ENCODE results near the gene MBD5.

MBD5 gene

DNA sequence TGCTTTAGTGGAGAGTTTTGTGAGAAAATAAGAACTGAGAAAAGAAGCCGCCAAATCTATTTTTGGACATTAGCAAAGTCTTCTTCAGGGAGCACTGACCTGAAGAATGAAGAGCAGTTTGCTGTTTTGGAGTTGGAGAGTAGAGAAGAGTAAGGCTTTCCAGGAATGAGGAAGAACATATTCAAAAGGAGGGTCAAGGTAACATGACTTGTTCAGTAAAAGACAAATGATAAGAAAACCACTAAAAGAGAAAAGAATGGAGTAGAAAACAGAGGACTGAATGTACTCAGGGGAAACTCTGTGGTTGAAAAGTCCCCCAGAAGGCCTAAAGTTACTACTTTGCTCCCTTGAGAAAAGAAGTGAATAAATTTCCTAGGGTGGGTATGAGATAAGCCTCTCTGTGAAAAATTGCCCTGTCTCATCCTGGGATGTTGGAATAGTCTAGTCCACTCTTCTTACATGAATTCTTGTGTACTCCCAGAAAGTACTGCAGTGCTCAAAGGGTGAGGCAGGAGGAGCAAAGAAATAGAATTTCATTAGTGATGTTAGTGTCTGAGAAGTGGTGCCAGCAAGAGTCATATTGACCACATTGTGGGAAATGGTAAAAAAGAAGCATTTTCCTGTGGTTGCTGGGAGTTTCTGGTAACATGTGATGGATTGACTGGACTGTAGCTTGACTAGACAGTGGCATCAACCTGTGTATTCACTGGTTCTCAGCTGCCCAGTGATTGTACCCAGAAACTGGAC is 27.8 kb downstream of the MBD5 start:
- H3K9me3 Mint-ChIP-seq: no peaks in the 10 kb centered on the region
- no peak overlapping the region for H3K27ac Mint-ChIP-seq
- H3K4me3 Mint-ChIP-seq: no peak overlapping the region
- ATAC-seq (peak; percentile 89), DNase-seq (peak in 1 of 2 donors; percentile 30)
- no peaks in the 10 kb centered on the region for H3K27me3 Mint-ChIP-seq
- peaks cover 44% of the 10 kb centered on the region for H3K4me1 Mint-ChIP-seq

DNA sequence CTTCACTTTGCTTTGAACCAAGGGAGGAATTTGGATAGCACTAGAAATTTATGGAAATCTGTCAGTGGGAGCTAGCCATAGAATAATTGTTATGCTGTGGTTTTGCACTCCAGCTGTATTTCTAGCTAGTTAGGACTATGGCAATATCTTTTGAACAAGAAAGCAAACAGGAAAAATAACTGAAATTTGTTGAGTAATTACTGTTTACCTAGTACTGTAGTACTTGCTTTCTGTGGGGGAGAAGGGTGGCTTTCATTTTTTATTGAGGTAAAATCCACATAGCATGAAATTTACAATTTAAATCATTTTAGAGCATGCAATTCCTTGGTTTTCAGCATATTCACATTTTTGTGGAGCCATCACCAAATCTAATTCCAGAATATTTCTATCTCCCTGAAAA is 28.4 kb downstream of the MBD5 start:
- no peaks in the 10 kb centered on the region for H3K9me3 Mint-ChIP-seq
- peaks cover 44% of the 10 kb centered on the region for H3K4me1 Mint-ChIP-seq
- H3K27me3 Mint-ChIP-seq: no peaks in the 10 kb centered on the region
- H3K4me3 Mint-ChIP-seq: no peak overlapping the region
- H3K27ac Mint-ChIP-seq: no peak overlapping the region
- DNase-seq: no peak
- ATAC-seq: no peak

DNA sequence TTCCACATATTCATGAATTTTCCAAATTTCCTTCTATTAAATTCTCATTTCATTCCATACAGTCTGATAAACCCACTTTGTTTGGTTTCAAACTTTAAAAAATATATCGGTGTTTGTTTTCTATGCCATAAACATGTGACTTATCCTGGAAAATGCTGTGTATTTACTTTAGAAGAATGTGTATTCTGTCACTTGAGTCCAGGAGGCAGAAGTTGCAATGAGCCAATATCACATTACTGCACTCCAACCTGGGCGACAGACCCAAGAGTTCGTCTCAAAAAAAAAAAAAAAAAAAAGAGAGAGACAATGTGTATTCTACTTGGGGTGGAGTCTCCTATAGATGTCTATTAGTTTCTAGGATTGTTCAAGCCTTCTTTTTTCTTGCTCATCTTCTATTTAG is 31.8 kb downstream of the MBD5 start:
- no peaks in the 10 kb centered on the region for H3K27me3 Mint-ChIP-seq
- no peak overlapping the region for H3K27ac Mint-ChIP-seq
- ATAC-seq (no peak), DNase-seq (no peak)
- no peak overlapping the region for H3K4me3 Mint-ChIP-seq
- peaks cover 28% of the 10 kb centered on the region for H3K4me1 Mint-ChIP-seq
- H3K9me3 Mint-ChIP-seq: no peaks in the 10 kb centered on the region

DNA sequence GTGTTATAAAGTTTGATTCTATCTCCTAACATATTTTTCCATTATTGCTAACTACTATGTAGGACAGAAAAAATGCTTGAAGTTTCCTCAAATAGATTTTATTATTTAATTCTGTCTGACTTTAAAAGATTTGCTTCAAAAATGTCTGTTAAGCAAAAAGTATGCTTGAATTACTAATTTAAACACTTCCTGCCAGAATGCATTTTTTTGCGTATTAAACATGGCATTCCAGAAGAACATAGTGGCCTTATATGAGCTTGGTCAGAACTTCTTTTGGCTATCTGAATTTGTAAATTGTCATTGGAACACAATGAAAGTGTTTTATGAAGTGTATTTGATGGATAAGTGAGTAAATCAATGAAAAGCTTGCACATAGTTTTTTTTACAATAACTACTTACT is 37.8 kb downstream of the MBD5 start:
- Mint-ChIP-seq H3K4me3 (no peak overlapping the region), H3K27me3 (no peaks in the 10 kb centered on the region), H3K4me1 (no peaks in the 10 kb centered on the region), H3K9me3 (no peaks in the 10 kb centered on the region), H3K27ac (no peak overlapping the region)
- DNase-seq (no peak), ATAC-seq (no peak)

DNA sequence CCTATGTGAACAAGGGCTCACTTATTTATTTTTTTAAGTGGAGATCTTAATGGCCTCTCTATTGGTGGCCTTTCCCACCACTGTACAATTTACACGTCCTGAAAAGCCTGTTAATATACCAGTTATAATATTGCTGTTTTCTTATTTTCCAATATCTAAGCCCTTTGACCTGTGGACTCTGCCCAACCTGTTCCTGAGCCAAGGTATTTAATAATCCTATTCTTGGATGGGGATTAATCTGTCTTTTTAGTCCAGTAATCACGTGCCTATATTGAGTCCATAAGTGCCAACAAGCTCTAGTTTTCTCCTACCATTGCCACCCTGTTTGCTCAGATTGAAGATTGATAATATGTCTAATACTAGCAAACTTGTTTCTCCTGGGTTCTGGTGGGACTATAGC is 42.7 kb downstream of the MBD5 start:
- DNase-seq (no peak), ATAC-seq (no peak)
- Mint-ChIP-seq H3K4me3 (no peak overlapping the region), H3K27ac (no peak overlapping the region), H3K4me1 (no peaks in the 10 kb centered on the region), H3K9me3 (peaks cover 0 to 4% of the 10 kb centered on the region in 2 donors), H3K27me3 (no peaks in the 10 kb centered on the region)

DNA sequence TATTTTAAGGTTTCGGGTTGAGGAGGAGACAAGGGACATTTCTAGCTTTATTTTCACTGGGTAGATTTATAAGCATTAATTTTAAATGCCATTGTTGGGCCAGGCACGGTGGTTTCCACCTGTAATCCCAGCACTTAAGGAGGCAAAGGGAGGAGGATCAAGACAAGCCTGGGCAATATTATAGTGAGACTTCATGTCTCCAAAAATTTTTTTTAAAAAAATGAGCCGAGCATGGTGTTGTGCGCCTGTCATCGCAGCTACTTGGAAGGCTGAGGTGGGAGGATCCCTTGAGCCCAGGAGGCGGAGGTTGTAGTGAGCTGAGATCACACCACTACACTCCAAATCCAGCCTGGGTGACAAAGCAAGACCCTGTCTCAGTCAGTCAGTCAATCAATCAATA is 45.0 kb downstream of the MBD5 start:
- H3K4me3 Mint-ChIP-seq: no peak overlapping the region
- DNase-seq (no peak), ATAC-seq (no peak)
- H3K4me1 Mint-ChIP-seq: peaks cover 6% of the 10 kb centered on the region
- H3K9me3 Mint-ChIP-seq: peaks cover 0 to 4% of the 10 kb centered on the region in 2 donors
- H3K27me3 Mint-ChIP-seq: no peaks in the 10 kb centered on the region
- H3K27ac Mint-ChIP-seq: no peak overlapping the region

DNA sequence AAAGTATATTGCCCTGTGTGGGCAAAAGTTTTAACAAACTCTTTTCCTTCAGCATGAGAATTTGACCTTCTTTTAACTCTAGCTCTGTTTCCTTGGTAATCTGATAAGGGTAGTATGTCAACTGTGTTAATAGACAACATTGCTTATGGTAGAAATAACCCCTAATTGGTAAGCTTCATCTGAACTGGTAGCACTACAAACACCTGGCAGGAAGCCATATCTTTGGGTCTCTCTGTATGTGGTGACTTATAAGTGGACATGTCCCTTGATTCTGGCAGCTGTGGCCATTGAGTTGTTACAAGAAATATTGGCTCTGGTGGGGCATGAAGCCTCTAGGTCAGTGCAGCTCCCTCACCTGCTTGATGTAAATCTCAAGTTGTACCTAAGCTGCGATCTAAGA is 46.9 kb downstream of the MBD5 start:
- no peak overlapping the region for H3K4me3 Mint-ChIP-seq
- no peak for ATAC-seq
- H3K27me3 Mint-ChIP-seq: no peaks in the 10 kb centered on the region
- H3K9me3 Mint-ChIP-seq: peaks cover 0 to 4% of the 10 kb centered on the region in 2 donors
- no peak overlapping the region for H3K27ac Mint-ChIP-seq
- DNase-seq: no peak
- peaks cover 6% of the 10 kb centered on the region for H3K4me1 Mint-ChIP-seq

DNA sequence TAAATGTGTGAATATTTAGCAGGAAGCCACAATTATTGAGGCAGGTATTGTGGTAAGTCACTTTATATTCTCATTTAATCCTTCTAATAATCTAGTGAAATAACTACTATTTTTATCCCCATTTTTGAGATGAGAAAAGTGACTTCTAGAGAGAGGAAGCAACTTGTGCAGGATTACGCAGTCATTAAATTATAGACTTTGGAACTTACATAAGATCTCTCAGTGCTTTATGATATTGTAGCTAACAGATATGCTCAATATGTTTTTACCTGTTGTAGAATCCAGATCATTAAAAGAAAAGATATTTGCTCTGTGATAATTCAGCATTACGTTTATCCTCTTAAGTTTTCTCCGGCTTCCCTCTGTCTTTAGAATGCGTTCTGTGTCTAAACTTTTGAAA is 50.5 kb downstream of the MBD5 start:
- ATAC-seq: no peak

DNA sequence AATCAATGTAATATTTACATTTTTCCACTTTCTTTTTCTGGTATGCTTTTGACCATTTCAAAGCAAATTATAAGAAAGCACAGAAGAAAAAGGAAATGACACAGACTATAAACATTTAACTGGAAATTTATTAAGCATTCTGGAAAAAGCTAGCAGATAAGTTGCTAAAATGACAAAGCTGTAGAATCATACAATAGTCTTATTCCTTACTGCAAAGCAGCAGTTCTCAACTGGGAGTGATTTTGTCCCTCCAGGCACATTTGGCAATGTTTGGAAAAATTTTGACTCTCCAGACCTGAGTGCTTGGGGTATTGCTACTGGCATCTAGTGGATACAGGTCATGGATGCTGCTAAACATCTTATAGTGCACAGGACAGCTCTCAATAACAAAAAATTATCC is 75.1 kb downstream of the MBD5 start:
- Mint-ChIP-seq H3K9me3 (peaks cover 10 to 13% of the 10 kb centered on the region in 2 donors), H3K27ac (no peak overlapping the region), H3K27me3 (no peaks in the 10 kb centered on the region), H3K4me1 (peaks cover 10% of the 10 kb centered on the region), H3K4me3 (no peak overlapping the region)
- DNase-seq (no peak), ATAC-seq (no peak)

More for the DNA sequence above, 50.5 kb downstream of the MBD5 start:
- H3K4me3 Mint-ChIP-seq: no peak overlapping the region
- no peak overlapping the region for H3K27ac Mint-ChIP-seq
- H3K4me1 Mint-ChIP-seq: peaks cover 6% of the 10 kb centered on the region
- H3K9me3 Mint-ChIP-seq: no peaks in the 10 kb centered on the region
- H3K27me3 Mint-ChIP-seq: no peaks in the 10 kb centered on the region
- DNase-seq: no peak

DNA sequence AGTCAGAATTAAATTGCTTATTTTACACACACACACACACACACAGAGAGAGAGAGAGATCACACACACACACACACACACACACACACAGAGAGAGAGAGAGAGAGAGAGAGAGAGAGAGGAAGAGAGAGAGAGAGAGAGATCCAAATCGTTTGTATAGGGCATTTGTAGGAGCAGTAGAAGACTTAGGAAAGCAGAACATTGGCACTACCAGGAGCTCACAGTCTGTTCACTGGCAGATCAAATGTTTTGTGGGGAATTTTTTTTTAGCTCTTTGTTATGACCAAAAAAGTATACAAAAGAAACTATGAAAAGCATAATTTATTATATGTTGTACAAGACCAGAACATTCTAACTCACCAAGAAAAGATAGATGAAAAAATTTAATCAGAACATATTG is 81.8 kb downstream of the MBD5 start:
- DNase-seq (no peak), ATAC-seq (no peak)
- Mint-ChIP-seq H3K27me3 (no peaks in the 10 kb centered on the region), H3K9me3 (peaks cover 0 to 7% of the 10 kb centered on the region in 2 donors), H3K4me3 (no peak overlapping the region), H3K27ac (peak overlapping the region in 1 of 2 donors; percentile 43), H3K4me1 (peaks cover 11% of the 10 kb centered on the region)

DNA sequence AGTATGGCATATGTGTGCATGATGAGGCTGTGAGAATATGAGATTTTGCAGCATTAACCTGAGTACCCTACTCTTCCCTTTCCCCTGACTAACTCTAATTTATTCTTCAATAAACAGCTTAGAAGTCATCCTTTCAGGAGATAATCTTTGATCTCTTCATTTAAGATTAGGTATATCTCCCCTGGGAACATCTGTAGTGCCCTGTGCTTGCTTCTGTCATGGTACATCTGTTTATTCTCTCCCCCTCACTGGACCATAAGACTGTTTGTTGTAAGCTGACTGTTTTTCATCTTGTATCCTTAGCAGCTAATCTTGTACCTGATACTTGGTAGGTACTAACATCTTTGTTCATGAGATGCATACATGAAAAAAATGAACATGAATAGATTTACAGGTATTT is 83.1 kb downstream of the MBD5 start:
- Mint-ChIP-seq H3K27ac (no peak overlapping the region), H3K4me3 (no peak overlapping the region), H3K27me3 (no peaks in the 10 kb centered on the region), H3K9me3 (no peaks in the 10 kb centered on the region), H3K4me1 (peaks cover 11% of the 10 kb centered on the region)
- no peak for ATAC-seq
- DNase-seq: no peak

DNA sequence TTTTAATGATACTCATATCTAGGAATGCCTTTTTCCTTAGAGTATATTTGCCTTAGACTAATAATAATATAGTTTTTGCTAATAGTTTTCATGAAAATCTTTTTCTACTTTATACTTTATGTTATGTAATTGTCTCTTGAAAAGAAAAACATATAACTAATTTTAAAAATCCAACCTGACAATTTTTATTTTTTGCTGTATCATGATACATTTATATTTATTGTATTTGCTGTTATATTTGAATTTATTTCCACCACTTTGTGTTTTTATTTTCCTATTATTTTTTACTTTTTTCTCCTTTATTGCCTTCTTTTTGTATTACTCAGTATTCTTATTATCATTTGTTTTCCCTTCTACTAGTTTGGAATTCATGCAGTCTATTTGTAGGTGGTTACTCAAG is 85.4 kb downstream of the MBD5 start:
- H3K27ac Mint-ChIP-seq: no peak overlapping the region
- DNase-seq: no peak
- peaks cover 20% of the 10 kb centered on the region for H3K4me1 Mint-ChIP-seq
- ATAC-seq: no peak
- no peak overlapping the region for H3K4me3 Mint-ChIP-seq
- no peaks in the 10 kb centered on the region for H3K27me3 Mint-ChIP-seq
- no peaks in the 10 kb centered on the region for H3K9me3 Mint-ChIP-seq

DNA sequence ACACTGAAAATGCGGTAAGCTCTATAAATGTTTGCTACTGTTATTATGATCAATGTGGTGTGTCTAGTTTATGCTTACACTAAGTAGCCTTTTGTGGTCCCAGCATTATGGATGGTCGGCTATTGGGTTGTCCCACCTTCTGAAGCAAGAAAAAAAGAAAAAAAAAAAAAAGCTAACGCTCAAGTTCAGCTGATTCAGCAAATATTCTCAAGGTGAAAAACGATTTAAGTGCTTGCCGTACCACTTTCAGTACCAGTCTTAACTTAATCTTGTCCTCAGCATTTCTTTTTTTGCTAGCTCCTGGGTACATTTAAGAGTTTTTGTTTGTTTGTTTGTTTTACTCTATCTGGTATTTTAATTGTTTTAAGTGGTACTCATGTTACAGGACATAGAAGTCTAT is 87.5 kb downstream of the MBD5 start:
- no peak for DNase-seq
- Mint-ChIP-seq H3K27ac (no peak overlapping the region), H3K4me1 (peaks cover 15% of the 10 kb centered on the region), H3K4me3 (no peak overlapping the region), H3K27me3 (no peaks in the 10 kb centered on the region), H3K9me3 (no peaks in the 10 kb centered on the region)
- no peak for ATAC-seq

DNA sequence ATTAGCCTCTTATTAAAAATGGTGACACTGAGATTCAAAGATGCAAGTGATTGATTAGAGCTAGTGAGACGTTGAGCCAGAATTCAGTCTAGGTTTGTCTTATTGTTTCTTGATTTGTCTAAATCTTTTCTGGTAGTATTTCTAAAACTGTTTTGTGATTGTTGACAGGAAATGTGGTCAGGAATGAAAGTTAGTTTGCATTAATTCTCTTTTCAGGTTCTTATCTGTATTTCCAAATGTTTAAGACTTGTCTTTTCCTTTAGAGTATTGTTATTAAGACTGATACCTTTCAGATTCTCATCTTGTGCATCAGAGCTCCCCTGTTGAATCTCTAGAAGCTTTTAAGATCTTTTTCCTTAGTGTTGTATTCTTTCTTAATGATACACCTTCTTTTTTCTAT is 89.3 kb downstream of the MBD5 start:
- Mint-ChIP-seq H3K9me3 (no peaks in the 10 kb centered on the region), H3K27me3 (no peaks in the 10 kb centered on the region), H3K4me3 (no peak overlapping the region), H3K27ac (peak overlapping the region in 1 of 2 donors; percentile 29), H3K4me1 (peaks cover 15% of the 10 kb centered on the region)
- ATAC-seq: no peak
- no peak for DNase-seq

DNA sequence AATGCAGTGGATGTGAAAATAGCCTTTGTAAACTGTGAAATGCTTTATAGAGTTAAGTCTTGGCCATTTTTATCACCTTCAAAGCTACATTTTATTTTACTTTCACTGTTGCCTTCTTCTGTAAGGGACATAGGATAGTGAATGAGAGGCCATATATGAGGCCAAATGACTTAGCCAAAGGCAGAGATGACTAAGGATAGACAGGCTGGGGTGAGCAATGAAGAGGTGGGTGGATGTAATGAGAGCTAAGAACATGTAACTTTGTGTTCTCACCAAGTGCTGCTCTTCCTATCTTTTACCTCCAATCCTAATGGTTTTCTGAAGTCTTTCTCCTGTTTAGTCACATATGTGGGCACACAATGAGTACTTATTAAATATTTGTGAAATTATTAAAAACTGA is 101.9 kb downstream of the MBD5 start:
- no peak overlapping the region for H3K27ac Mint-ChIP-seq
- H3K4me3 Mint-ChIP-seq: no peak overlapping the region
- H3K4me1 Mint-ChIP-seq: no peaks in the 10 kb centered on the region
- DNase-seq: no peak
- peak; percentile 63 for ATAC-seq
- H3K9me3 Mint-ChIP-seq: peaks cover 7 to 9% of the 10 kb centered on the region in 2 donors
- no peaks in the 10 kb centered on the region for H3K27me3 Mint-ChIP-seq

DNA sequence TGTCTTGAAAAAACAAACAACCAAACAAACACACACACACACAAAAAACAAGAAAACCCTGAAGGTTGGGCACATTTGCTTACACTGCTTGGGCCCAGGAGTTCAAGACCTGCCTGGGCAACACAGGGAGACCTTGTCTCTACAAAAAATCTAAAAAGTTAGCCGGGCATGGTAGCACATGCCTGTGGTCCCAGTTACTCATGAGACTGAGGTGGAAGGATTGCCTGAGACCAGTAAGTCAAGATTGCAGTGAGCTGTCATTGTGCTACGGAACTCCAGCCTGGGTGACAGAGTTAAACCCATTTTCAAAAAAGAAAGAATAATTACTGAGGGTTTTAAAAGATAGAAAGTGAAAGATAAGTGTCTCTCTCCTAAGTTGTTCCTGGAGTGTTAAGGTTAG is 103.4 kb downstream of the MBD5 start:
- Mint-ChIP-seq H3K9me3 (peaks cover 5 to 7% of the 10 kb centered on the region in 2 donors), H3K4me1 (no peaks in the 10 kb centered on the region), H3K4me3 (no peak overlapping the region), H3K27me3 (no peaks in the 10 kb centered on the region), H3K27ac (no peak overlapping the region)
- no peak for DNase-seq
- no peak for ATAC-seq

DNA sequence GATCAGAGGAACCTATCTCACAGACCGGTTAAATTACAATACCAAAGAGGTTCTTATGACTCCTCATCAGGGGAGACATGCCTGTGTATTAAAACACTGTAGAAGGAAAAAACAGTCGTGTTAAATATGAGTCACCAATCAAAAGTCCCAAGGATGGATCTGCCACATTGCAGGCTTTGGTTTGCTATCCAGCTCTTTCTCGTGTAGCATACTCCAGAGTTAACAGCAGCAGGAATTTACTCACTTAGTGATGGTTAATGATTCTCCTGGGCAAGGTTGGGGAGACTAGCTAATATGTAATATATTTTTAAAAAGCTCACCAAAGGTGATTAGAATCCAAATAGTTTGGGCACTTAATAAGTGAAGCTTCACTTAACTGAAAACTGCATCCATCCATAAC is 109.7 kb downstream of the MBD5 start:
- no peaks in the 10 kb centered on the region for H3K4me1 Mint-ChIP-seq
- H3K27me3 Mint-ChIP-seq: no peaks in the 10 kb centered on the region
- ATAC-seq (no peak), DNase-seq (no peak)
- no peak overlapping the region for H3K4me3 Mint-ChIP-seq
- no peak overlapping the region for H3K27ac Mint-ChIP-seq
- no peaks in the 10 kb centered on the region for H3K9me3 Mint-ChIP-seq
